Common myeloid progenitor, CD34-positive (primary cell): ENCODE results near the gene ARHGEF4.

Experiments used
- CTCF ChIA-PET: fragments of 350-600 bp; sonication (Branson Sonifier 250); formaldehyde crosslinking; loops from one replicate; lab custom pipeline; 2021; ENCODE audit warnings: antibody characterized with exemption; lab: Charles Lee
- POLR2A ChIA-PET: fragments of 350-600 bp; sonication (Branson Sonifier 250); formaldehyde crosslinking; loops from one replicate; lab custom pipeline; 2021; ENCODE audit warnings: antibody characterized with exemption; lab: Charles Lee
- DNase-seq, 3 donors: peaks; one replicate each; pipeline versions ENCODE4 v3.0.0 to v3.0.0-alpha.2; 2013
- H3K27ac ChIP-seq, 2 experiments: 1 replicate in 1 of 2; 2 replicates in 1 of 2; pipeline ENCODE4 v1.7.0; 2013; ENCODE audit warnings: inconsistent platforms in 2 of 2, low read length in 2 of 2, mild to moderate bottlenecking in 2 of 2, low read depth in 1 of 2, moderate library complexity in 1 of 2; ENCODE audit not compliant: severe bottlenecking in 2 of 2, insufficient read depth in 1 of 2, poor library complexity in 1 of 2
- H3K27me3 ChIP-seq, 5 experiments: replicated peaks in 2 of 5; 1 replicate in 3 of 5; 2 replicates in 2 of 5; pipeline versions ENCODE4 v1.6.1 to v1.7.0; 2013; ENCODE audit warnings: low read length in 4 of 5, mild to moderate bottlenecking in 2 of 5, moderate library complexity in 2 of 5, inconsistent platforms in 1 of 5; ENCODE audit not compliant: insufficient read depth in 5 of 5, control insufficient read depth in 4 of 5
- H3K36me3 ChIP-seq, 4 experiments: 1 replicate in 2 of 4; 2 replicates in 2 of 4; pipeline versions ENCODE4 v1.6.1 to v1.7.0; 2013; ENCODE audit warnings: low read length in 3 of 4, control low read depth in 1 of 4, mild to moderate bottlenecking in 1 of 4; ENCODE audit not compliant: control insufficient read depth in 4 of 4, insufficient read depth in 4 of 4
- H3K4me1 ChIP-seq, 4 experiments: 1 replicate in 3 of 4; 2 replicates in 1 of 4; pipeline versions ENCODE4 v1.6.1 to v1.7.1; 2013; ENCODE audit warnings: low read length in 3 of 4, mild to moderate bottlenecking in 3 of 4, control low read depth in 1 of 4, inconsistent platforms in 1 of 4, moderate library complexity in 1 of 4; ENCODE audit not compliant: control insufficient read depth in 4 of 4, insufficient read depth in 4 of 4; ENCODE audit errors: control extremely low read depth in 1 of 4
- H3K4me3 ChIP-seq, 7 experiments: 1 replicate in 4 of 7; 2 replicates in 3 of 7; pipeline versions ENCODE4 v1.5.1 to v1.7.0; 2013; ENCODE audit warnings: mild to moderate bottlenecking in 7 of 7, low read length in 6 of 7, moderate library complexity in 6 of 7, inconsistent platforms in 2 of 7, low read depth in 2 of 7, control low read depth in 1 of 7; ENCODE audit not compliant: insufficient read depth in 4 of 7, control insufficient read depth in 1 of 7; ENCODE audit errors: extremely low read depth in 1 of 7
- H3K9me3 ChIP-seq, 5 experiments: 1 replicate in 4 of 5; 2 replicates in 1 of 5; pipeline versions ENCODE4 v1.6.1 to v1.7.1; 2013; ENCODE audit warnings: low read length in 4 of 5, mild to moderate bottlenecking in 2 of 5, inconsistent platforms in 1 of 5, low read depth in 1 of 5, moderate library complexity in 1 of 5; ENCODE audit not compliant: control insufficient read depth in 4 of 5, insufficient read depth in 2 of 5; ENCODE audit errors: control extremely low read depth in 1 of 5
- WGBS: methylation state at CpG from one replicate; pipeline ENCODE4 v1.1.5; 2013; ENCODE audit not compliant: insufficient coverage; 5-methylcytosine and 5-hydroxymethylcytosine counted together

Gene ARHGEF4

DNA sequence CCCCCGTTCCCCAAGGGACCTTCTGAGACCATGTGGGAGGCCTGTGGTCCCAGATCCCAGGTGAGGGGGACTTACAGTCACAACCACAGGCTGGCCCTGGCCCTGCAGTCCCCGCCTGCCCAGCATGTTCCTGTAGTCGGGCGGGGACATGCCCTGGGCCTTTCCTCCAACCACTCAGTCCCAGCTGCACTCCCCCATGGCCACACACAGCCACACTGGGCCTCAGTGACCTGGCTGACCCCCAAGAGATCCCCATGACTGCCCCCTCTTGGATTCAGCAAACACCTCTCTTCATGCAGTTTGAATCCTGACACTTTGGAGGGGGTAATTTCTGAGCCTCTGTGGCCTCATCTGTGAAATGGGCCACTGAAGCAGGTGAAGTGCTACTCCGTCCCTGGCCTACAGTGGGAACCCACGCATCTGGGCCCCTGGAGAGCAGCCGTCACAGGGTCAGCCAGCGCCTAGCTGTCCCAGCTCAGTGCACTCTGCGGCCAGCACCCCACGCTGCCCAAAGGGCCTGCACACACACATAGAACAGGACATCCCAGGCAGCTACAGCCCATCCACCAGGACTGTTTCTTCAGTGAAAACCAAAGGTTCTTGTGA, 12.7 kb upstream of the ARHGEF4 start:
- no peaks in the 10 kb centered on the region for H3K36me3 ChIP-seq
- no peak overlapping the region for H3K27ac ChIP-seq
- 96% methylated on average over 5 of the region's 10 CpGs for WGBS
- POLR2A ChIA-PET, result no interaction called here
- no peaks in the 10 kb centered on the region for H3K9me3 ChIP-seq
- H3K4me3 ChIP-seq, result no peak overlapping the region
- peaks cover 0 to 3% (median 0%) of the 10 kb centered on the region in 4 experiments for H3K4me1 ChIP-seq
- H3K27me3 ChIP-seq, result peaks cover 0 to 44% (median 2%) of the 10 kb centered on the region in 5 experiments
- no peak for DNase-seq
- CTCF ChIA-PET, result interaction anchor here (1.7 kb wide), 1 partner anchor 25 kb away, joined by 4 read pairs; no protein-coding TSS in a partner anchor

GRCh38 chr2:130824492-130825061, 12.1 kb upstream of the ARHGEF4 start:
- H3K27ac ChIP-seq, result no peak overlapping the region

GRCh38 chr2:130825231-130825965, 11.3 kb upstream of the ARHGEF4 start:
- H3K4me3 ChIP-seq, result no peak overlapping the region
- peaks cover 0 to 31% (median 2%) of the 10 kb centered on the region in 5 experiments for H3K27me3 ChIP-seq
- no peaks in the 10 kb centered on the region for H3K36me3 ChIP-seq
- CTCF ChIA-PET, result no interaction called here
- 88% methylated on average over 13 of the region's 16 CpGs for WGBS
- H3K4me1 ChIP-seq, result peaks cover 0 to 3% (median 0%) of the 10 kb centered on the region in 4 experiments
- no peak for DNase-seq
- H3K27ac ChIP-seq, result no peak overlapping the region
- no peaks in the 10 kb centered on the region for H3K9me3 ChIP-seq
- POLR2A ChIA-PET, result no interaction called here

More at GRCh38 chr2:130824492-130825061, 12.1 kb upstream of the ARHGEF4 start:
- H3K4me1 ChIP-seq, result peaks cover 0 to 3% (median 0%) of the 10 kb centered on the region in 4 experiments
- H3K27me3 ChIP-seq, result peaks cover 0 to 38% (median 2%) of the 10 kb centered on the region in 5 experiments
- no peaks in the 10 kb centered on the region for H3K36me3 ChIP-seq
- whole genome bisulfite sequencing, result 83% methylated on average over 7 of the region's 8 CpGs
- no peaks in the 10 kb centered on the region for H3K9me3 ChIP-seq
- ChIA-PET CTCF (interaction anchor here (1.7 kb wide), 1 partner anchor 26 kb away, joined by 4 read pairs; no protein-coding TSS in a partner anchor), POLR2A (no interaction called here)
- DNase-seq, result peak; percentile 88 to 95 (median 95)
- no peak overlapping the region for H3K4me3 ChIP-seq

GRCh38 chr2:130825966-130826253, 10.8 kb upstream of the ARHGEF4 start:
- ChIA-PET CTCF (interaction anchor here (0.9 kb wide), 1 partner anchor 27 kb away, joined by 3 read pairs; no protein-coding TSS in a partner anchor), POLR2A (no interaction called here)
- Histone ChIP-seq H3K36me3 (no peaks in the 10 kb centered on the region), H3K27ac (no peak overlapping the region), H3K9me3 (no peaks in the 10 kb centered on the region), H3K4me3 (no peak overlapping the region), H3K4me1 (peaks cover 0 to 3% (median 0%) of the 10 kb centered on the region in 4 experiments), H3K27me3 (peaks cover 0 to 30% (median 1%) of the 10 kb centered on the region in 5 experiments)
- no peak for DNase-seq
- WGBS, result 93% methylated on average over 10 of the region's 13 CpGs

- Histone ChIP-seq H3K9me3 (no peaks in the 10 kb centered on the region), H3K36me3 (no peaks in the 10 kb centered on the region), H3K27me3 (peaks cover 0 to 33% (median 0%) of the 10 kb centered on the region in 5 experiments), H3K4me3 (no peak overlapping the region), H3K27ac (no peak overlapping the region), H3K4me1 (peaks cover 0 to 3% (median 0%) of the 10 kb centered on the region in 4 experiments)
- no peak for DNase-seq
- CTCF ChIA-PET, result interaction anchor here (0.9 kb wide), 1 partner anchor 28 kb away, joined by 3 read pairs; no protein-coding TSS in a partner anchor
- POLR2A ChIA-PET, result no interaction called here
- 91% methylated on average over 12 of the region's 12 CpGs for WGBS
Measured at GRCh38 chr2:130826419-130826818, 10.3 kb upstream of the ARHGEF4 start.

GRCh38 chr2:130826821-130827501, 9.8 kb upstream of the ARHGEF4 start:
- WGBS, result 78% methylated on average over 1 of the region's 7 CpGs
- POLR2A ChIA-PET, result no interaction called here
- CTCF ChIA-PET, result interaction anchor here (0.9 kb wide), 1 partner anchor 28 kb away, joined by 3 read pairs; no protein-coding TSS in a partner anchor
- Histone ChIP-seq H3K27ac (no peak overlapping the region), H3K27me3 (peaks cover 0 to 34% (median 2%) of the 10 kb centered on the region in 5 experiments), H3K4me3 (no peak overlapping the region), H3K4me1 (peaks cover 0 to 3% (median 0%) of the 10 kb centered on the region in 4 experiments), H3K9me3 (no peaks in the 10 kb centered on the region), H3K36me3 (no peaks in the 10 kb centered on the region)
- DNase-seq, result no peak
